Naive B cell (primary cell): ENCODE measurements around the gene AIF1. TPM values are rescaled to one million over a fixed set of nuclear protein-coding genes. Genes with fewer than 3 reads are reported as not detected.
A peak's percentile ranks its signal among the peaks of the same experiment; 100 is the strongest.
"Not testable (repeated sequence)": the region's sequence is repeated elsewhere in the genome, so short reads cannot be mapped to it uniquely, and the experiment has no call there.

Experiments
- ATAC-seq, 2 donors: fragments of 150-1000 bp; cut with Tn5 transposase; 2 replicates each; pipeline ENCODE4 v1.10.0; 2021; ENCODE audit warnings: low read depth in 2 of 2, mild to moderate bottlenecking in 2 of 2, moderate library complexity in 2 of 2
- DNase-seq: peaks from one replicate; pipeline ENCODE4 v3.0.0; 2022
- H3K27ac Mint-ChIP-seq, 6 donors: one replicate each; pipeline ENCODE4 v1.8.0; 2020 to 2022; ENCODE audit warnings: mild to moderate bottlenecking in 6 of 6, mixed read lengths in 6 of 6, moderate library complexity in 5 of 6, inconsistent platforms in 2 of 6
- H3K27me3 Mint-ChIP-seq, 3 donors: one replicate each; pipeline ENCODE4 v1.8.0; 2021 to 2022; ENCODE audit warnings: mixed read lengths in 3 of 3, mild to moderate bottlenecking in 1 of 3
- H3K36me3 Mint-ChIP-seq, 2 donors: one replicate each; pipeline ENCODE4 v1.8.0; 2020 to 2022; ENCODE audit warnings: mixed read lengths in 2 of 2, inconsistent platforms in 1 of 2, mild to moderate bottlenecking in 1 of 2
- H3K4me1 Mint-ChIP-seq, 3 donors: one replicate each; pipeline ENCODE4 v1.8.0; 2020 to 2022; ENCODE audit warnings: mixed read lengths in 3 of 3, inconsistent platforms in 1 of 3, mild to moderate bottlenecking in 1 of 3, moderate library complexity in 1 of 3
- H3K4me3 Mint-ChIP-seq, 8 donors: one replicate each; pipeline ENCODE4 v1.8.0; 2020 to 2022; ENCODE audit warnings: mild to moderate bottlenecking in 8 of 8, mixed read lengths in 8 of 8, moderate library complexity in 8 of 8, inconsistent platforms in 2 of 8
- H3K9me3 Mint-ChIP-seq, 7 donors: one replicate each; pipeline ENCODE4 v1.8.0; 2020 to 2022; ENCODE audit warnings: mixed read lengths in 7 of 7, mild to moderate bottlenecking in 5 of 7, inconsistent platforms in 2 of 7, moderate library complexity in 1 of 7
- polyA plus RNA-seq, 6 donors: library from polyadenylated mRNA; unstranded; fragments of 300-500 nt; fragmentation: Illumina TruSeq; gene quantifications; one replicate each; pipeline ENCODE4 v1.2.3, GENCODE V29; 2021; ENCODE audit warnings: low read depth in 6 of 6

The AIF1 gene
- polyA plus RNA-seq, 6 donors from 2014 or later: 0.50 to 14.4 (median 3.5) TPM

DNA sequence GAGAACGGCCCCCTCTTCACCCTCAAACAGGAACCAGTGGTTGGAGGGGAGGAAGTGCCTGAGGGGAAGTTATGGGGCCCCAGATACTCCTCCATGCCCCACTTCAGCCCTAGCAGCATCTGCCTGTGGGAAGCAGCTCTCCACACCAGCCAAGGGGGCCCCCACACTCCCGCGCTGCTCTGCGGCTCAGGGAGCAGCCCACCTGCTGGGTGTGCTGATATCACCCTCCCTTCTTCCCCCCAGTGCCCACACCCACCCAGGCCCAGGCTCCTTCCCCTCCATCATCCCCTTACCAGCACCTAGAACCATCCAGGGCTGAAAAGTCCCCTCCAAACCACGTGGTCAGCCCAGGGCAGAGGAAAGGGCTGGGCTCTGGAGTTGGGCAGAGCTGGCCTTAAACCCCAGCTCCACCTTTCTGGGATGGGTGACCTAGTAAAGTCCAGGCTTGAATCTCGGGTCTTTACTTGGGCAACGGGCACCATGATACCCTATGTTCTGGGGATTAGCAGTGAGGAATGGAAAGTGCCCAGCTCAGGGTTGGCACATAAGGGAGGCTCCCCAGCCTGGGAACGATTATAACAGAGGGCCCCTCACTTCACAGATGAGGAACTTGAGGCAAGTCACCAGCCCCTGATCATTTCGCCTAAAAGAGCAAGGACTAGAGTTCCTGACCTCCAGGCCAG is 28.3 kb upstream of the AIF1 start:
- DNase-seq (peak; percentile 82), ATAC-seq (peak; percentile 80 to 81)
- H3K36me3 Mint-ChIP-seq: peaks cover 5 to 13% of the 10 kb centered on the region in 2 donors
- peak overlapping the region; percentile 68 to 100 (median 91) for H3K4me3 Mint-ChIP-seq
- no peaks in the 10 kb centered on the region for H3K9me3 Mint-ChIP-seq
- H3K4me1 Mint-ChIP-seq: peaks cover 62 to 96% (median 63%) of the 10 kb centered on the region in 3 donors
- H3K27me3 Mint-ChIP-seq: no peaks in the 10 kb centered on the region
- H3K27ac Mint-ChIP-seq: peak overlapping the region; percentile 91 to 99 (median 97)

DNA sequence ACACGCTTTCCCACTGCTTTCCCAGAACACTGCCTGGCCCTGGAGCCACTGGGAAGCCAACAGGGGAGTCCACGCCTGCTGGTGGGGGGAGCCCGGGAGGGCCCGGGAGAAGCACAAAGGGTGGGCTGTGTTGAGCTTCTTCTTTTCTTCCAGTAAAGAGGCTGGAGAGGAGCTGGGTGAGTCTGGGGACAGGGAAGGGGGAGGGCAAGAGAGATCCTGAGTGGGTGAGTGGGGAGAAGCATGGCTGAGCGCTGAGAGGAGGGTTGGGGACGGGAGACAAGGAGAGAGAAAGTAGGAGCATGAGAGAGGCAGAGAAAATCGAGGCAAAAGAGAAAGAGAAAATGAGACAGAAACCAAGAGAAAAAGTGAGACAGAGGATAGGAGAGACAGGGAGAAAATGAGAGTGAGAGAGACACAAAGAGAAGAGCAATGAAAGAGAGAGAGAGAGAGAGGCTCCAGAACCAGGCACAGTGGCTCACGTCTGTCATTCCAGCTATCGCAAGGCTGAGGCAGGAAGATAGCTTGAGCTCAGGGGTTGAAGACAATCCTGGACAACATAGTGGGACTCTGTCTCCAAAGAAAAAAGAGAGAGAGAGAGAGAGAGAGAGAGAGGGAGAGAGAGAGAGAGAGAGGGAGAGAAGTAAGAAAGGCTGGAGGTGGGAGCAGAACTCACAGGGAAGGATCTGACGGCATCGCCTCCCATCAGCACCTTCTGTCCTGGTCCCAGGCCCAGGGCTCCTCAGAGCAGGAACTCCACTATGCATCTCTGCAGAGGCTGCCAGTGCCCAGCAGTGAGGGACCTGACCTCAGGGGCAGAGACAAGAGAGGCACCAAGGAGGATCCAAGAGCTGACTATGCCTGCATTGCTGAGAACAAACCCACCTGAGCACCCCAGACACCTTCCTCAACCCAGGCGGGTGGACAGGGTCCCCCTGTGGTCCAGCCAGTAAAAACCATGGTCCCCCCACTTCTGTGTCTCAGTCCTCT is 26.9 kb upstream of the AIF1 start:
- ATAC-seq: no peak
- no peaks in the 10 kb centered on the region for H3K9me3 Mint-ChIP-seq
- peak overlapping the region; percentile 72 to 97 (median 95) for H3K27ac Mint-ChIP-seq
- peak overlapping the region; percentile 68 to 99 (median 90) for H3K4me3 Mint-ChIP-seq
- peaks cover 5 to 8% of the 10 kb centered on the region in 2 donors for H3K36me3 Mint-ChIP-seq
- peak; percentile 33 for DNase-seq
- H3K27me3 Mint-ChIP-seq: no peaks in the 10 kb centered on the region
- peaks cover 62 to 98% (median 66%) of the 10 kb centered on the region in 3 donors for H3K4me1 Mint-ChIP-seq

DNA sequence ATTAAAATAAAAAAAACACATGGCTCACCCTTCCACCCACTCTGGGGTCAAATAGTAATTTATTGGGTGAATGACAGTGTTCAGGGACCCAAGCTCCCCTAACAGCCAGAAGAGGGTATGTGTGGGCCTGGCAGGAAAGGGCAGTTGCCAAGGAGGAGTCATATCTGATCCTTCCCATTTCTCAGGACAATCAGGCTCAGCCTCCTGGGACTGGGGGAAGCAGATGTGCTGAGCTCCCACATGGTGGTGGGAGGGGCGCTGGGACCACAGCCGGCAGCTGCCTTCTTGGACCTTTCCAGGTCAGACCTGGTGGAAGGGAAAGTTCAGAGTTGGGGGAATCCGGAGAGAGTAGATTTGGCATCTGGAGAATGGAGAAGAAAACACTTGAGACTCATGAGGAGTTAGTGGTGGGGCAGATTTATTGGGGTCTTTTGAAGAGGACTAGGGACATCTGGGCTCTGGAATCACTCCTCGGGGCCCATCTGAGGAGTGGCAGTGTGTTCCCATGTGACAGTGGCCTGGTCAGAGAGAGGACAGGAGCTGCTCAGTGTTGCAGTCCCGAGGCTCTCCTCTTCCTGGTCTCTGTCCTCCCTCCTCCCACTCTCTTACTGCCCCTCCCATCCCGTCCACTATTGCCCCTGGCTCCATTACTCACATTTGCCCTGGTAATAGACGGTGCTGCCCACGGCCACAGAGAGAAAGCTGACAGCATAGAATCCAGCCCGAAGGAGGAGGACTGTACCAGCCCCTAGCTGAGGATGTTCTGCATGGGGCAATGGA is 26.0 kb upstream of the AIF1 start:
- ATAC-seq (no peak), DNase-seq (no peak)
- no peaks in the 10 kb centered on the region for H3K27me3 Mint-ChIP-seq
- H3K4me3 Mint-ChIP-seq: peak overlapping the region in 7 of 8 donors; percentile 7 to 81 (median 68)
- no peaks in the 10 kb centered on the region for H3K9me3 Mint-ChIP-seq
- peak overlapping the region in 4 of 6 donors; percentile 57 to 96 (median 85) for H3K27ac Mint-ChIP-seq
- peaks cover 5 to 8% of the 10 kb centered on the region in 2 donors for H3K36me3 Mint-ChIP-seq
- H3K4me1 Mint-ChIP-seq: peaks cover 63 to 98% (median 73%) of the 10 kb centered on the region in 3 donors

DNA sequence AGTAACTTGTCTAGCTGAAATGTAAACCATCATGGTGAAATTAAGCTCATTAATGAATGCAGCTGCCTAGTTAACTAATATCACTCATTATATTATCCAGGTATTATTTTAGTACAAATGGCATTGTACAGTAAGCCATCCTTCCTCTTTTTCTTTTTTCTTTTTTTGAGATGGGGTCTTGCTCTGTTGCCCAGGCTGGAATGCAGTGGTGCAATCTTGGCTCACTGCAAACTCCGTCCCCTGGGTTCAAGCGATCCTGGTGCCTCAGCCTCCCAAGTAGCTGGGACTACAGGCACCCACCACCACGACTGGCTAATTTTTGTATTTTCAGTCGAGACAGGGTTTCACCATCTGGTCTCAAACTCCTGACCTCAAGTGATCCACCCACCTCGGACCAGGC is 24.3 kb upstream of the AIF1 start:
- H3K9me3 Mint-ChIP-seq, H3K36me3 Mint-ChIP-seq, DNase-seq, H3K27me3 Mint-ChIP-seq, ATAC-seq: not testable (repeated sequence)
- H3K4me1 Mint-ChIP-seq: peaks cover 55 to 95% (median 72%) of the 10 kb centered on the region in 3 donors
- H3K4me3 Mint-ChIP-seq: peak overlapping the region in 3 of 8 donors; percentile 36 to 65 (median 64)
- peak overlapping the region in 2 of 6 donors; percentile 36 to 75 for H3K27ac Mint-ChIP-seq

DNA sequence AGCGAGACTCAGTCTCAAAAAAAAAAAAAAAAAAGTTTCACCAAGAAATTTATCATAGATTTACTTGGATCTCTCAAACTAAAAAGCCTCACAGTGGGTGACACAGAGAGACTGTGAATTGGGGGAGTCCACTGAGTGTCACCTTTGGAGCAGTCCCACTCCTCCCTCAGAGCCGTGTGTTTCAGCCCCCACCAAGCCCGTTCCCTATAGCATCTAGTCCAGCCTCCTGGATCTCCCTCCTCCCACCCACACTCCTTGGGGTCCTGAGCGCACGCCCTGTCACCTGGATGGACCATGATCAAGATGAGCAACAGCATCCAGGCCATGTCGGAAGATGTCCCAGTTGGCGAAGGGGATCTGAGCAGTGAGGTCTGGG is 22.6 kb upstream of the AIF1 start:
- DNase-seq (no peak), ATAC-seq (peak in 1 of 2 donors; percentile 2)
- Mint-ChIP-seq H3K27ac (peak overlapping the region; percentile 85 to 98 (median 95)), H3K4me3 (peak overlapping the region; percentile 73 to 91 (median 84)), H3K4me1 (peaks cover 45 to 92% (median 70%) of the 10 kb centered on the region in 3 donors), H3K36me3 (peaks cover 5 to 8% of the 10 kb centered on the region in 2 donors), H3K9me3 (no peaks in the 10 kb centered on the region), H3K27me3 (no peaks in the 10 kb centered on the region)

DNA sequence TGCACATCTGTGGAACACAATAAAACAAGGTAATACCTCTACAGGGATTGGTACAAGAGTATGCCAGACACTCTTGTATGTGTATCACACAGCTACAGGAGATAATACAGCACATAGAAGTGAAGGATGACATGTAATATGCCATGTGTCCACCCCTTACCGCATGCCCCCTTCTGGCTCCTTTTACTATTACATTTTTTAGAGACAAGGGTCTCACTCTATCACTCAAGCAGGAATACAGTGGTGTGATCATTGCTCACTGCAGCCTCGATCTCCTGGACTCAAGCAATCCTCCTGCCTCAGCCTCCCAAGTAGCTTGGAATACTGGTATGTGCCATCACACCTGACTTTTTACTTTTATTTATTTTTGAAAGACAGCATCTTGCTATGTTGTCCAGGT is 18.0 kb upstream of the AIF1 start:
- Mint-ChIP-seq H3K27ac (peak overlapping the region in 5 of 6 donors; percentile 29 to 79 (median 54)), H3K4me1 (peaks cover 33 to 64% (median 51%) of the 10 kb centered on the region in 3 donors), H3K27me3 (no peaks in the 10 kb centered on the region), H3K36me3 (no peaks in the 10 kb centered on the region), H3K4me3 (peak overlapping the region; percentile 36 to 77 (median 60)), H3K9me3 (no peaks in the 10 kb centered on the region)
- ATAC-seq (peak; percentile 77 to 78), DNase-seq (peak; percentile 78)

DNA sequence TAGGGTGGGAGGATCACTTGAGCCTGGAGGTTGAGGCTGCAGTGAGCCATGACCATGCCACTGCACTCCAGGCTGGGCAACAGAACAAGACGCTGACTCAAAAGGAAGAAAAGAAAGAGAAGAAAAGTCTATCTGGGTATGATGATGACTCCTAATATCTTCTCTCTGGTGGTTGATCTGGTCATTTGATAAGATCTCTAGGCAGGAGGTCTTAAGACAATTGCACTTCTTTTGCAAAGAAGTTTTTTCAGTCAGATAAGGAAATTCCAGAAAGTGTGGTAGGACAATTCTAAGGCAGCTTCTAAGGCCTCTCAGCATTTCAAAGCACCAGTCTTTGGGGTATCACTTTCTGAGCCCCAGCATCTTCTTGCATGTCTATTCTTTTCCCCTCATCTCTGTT is 7.7 kb upstream of the AIF1 start:
- no peaks in the 10 kb centered on the region for H3K36me3 Mint-ChIP-seq
- no peak for DNase-seq
- ATAC-seq: no peak
- H3K27ac Mint-ChIP-seq: no peak overlapping the region
- H3K4me1 Mint-ChIP-seq: peaks cover 0 to 6% (median 3%) of the 10 kb centered on the region in 3 donors
- no peaks in the 10 kb centered on the region for H3K9me3 Mint-ChIP-seq
- H3K27me3 Mint-ChIP-seq: peaks cover 0 to 5% (median 0%) of the 10 kb centered on the region in 3 donors
- no peak overlapping the region for H3K4me3 Mint-ChIP-seq

DNA sequence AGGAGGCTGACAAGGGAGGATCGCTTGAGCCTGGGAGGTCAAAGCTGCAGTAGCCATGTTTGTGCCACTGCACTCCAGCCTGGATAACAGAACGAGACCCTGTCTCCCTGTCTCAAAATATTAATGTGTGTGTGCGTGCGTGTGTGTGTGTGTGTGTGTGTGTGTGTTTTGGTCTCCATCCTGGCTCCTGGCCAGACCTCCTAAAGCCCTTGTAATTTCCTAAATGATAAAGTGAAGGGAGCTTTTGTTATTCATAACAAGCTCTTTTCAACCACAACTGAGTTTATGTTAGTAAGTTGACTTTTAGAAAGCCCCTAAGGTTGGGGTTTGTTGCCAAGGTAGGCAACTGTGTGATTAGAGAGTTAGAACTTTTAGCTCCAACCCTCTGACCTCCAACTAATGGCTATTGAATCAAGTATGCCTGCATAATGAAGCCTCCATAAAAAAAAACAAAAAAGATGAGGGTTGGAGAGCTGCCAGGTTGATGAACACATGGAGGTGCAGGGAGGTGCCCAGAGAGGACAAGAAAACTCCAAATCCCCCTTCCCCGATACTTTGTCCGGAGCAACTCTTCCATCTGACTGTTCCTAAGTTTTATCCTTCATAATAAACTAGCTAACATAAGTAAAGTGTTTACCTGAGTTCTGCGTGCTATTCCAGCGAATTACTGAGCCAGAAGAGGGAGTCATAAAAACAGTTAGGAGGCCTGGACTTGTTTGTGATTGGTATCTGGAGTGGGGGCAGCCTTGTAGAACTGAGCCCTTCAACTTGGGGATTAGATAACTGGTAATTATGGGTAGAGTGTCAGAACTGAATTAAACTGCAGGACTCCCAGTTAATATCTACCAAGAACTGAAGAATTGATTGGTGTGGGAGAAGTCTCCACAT is 5.3 kb upstream of the AIF1 start:
- ATAC-seq: no peak
- no peaks in the 10 kb centered on the region for H3K36me3 Mint-ChIP-seq
- DNase-seq: no peak
- no peak overlapping the region for H3K27ac Mint-ChIP-seq
- H3K4me3 Mint-ChIP-seq: no peak overlapping the region
- peaks cover 10 to 13% (median 11%) of the 10 kb centered on the region in 3 donors for H3K4me1 Mint-ChIP-seq
- no peaks in the 10 kb centered on the region for H3K27me3 Mint-ChIP-seq
- H3K9me3 Mint-ChIP-seq: no peaks in the 10 kb centered on the region

DNA sequence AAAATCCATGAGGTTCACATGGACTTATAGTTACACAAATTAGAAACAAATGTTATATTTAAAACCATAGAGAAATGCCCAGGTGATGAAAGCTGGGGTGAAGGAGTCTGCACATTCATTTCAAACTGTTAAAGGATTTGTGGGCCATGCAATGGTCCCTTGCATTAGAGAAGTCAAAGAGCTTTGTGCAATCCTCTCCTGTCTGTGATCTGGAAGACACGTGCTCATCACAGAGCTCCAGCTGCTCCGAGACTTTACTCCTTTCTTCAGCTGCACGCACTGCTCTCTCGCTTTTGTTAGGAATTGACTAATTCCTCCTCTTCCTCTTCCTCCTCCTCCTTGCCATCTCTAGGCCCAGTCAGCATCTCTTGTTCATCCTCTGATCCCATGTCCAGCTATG is 4.1 kb upstream of the AIF1 start:
- Mint-ChIP-seq H3K27ac (peak overlapping the region in 1 of 6 donors; percentile 56), H3K27me3 (no peaks in the 10 kb centered on the region), H3K4me1 (peaks cover 22 to 25% (median 23%) of the 10 kb centered on the region in 3 donors), H3K9me3 (no peaks in the 10 kb centered on the region), H3K36me3 (no peaks in the 10 kb centered on the region), H3K4me3 (no peak overlapping the region)
- no peak for DNase-seq
- ATAC-seq: no peak

DNA sequence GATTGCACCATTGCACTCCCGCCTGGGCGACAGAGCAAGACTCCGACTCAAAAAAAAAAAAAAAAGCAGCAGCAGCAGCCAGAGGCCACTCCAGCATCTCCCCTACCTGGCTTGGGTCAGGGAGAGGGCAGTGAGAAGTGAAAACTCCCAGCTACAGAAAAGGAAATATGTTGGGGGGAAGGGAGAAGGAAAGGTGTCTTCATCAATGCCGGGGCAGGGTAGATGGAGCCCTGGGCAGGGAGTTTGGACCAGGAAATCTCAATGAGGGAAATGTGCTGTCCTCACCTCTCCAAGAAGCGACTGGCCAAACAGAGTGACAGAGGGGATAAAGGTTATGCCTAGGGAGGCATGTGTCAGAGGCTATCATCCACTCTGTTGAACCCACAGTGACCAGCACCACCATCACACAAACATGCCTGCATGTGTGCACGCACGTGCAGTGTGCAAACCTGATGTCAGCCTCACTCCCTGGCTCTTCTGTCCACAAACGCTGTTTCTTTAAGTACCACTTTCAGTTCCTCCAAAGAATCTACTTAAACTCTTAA is 887 bp upstream of the AIF1 start:
- peaks cover 29 to 34% (median 31%) of the 10 kb centered on the region in 3 donors for H3K4me1 Mint-ChIP-seq
- H3K27ac Mint-ChIP-seq: peak overlapping the region in 5 of 6 donors; percentile 40 to 92 (median 58)
- peak; percentile 72 to 73 for ATAC-seq
- DNase-seq: no peak
- H3K9me3 Mint-ChIP-seq: no peaks in the 10 kb centered on the region
- no peaks in the 10 kb centered on the region for H3K27me3 Mint-ChIP-seq
- no peaks in the 10 kb centered on the region for H3K36me3 Mint-ChIP-seq
- peak overlapping the region in 4 of 8 donors; percentile 56 to 88 (median 80) for H3K4me3 Mint-ChIP-seq

DNA sequence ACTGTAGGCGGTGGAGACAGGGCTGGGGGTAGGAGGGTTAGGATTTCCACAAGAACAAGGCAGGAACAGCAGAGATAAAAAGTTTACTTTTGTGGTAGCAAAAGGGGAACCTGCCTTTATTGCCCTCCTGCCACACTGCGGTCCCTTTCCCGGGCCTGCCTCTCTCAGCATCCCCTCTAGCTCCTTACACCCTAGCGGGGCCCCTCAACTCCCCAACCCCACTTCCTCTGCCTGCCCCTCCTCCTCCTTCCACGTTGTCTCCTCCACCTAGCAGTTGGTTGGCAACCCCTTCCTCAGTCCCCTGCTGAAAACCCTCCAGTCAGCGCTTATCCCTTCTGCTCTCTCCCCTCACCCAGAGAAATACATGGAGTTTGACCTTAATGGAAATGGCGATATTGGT is 714 bp downstream of the AIF1 start:
- H3K27ac Mint-ChIP-seq: peak overlapping the region; percentile 60 to 81 (median 72)
- peaks cover 29 to 44% (median 36%) of the 10 kb centered on the region in 3 donors for H3K4me1 Mint-ChIP-seq
- peak overlapping the region in 6 of 8 donors; percentile 55 to 74 (median 56) for H3K4me3 Mint-ChIP-seq
- H3K9me3 Mint-ChIP-seq: peaks cover 0 to 1% (median 0%) of the 10 kb centered on the region in 7 donors
- DNase-seq: peak; percentile 38
- ATAC-seq: no peak
- no peaks in the 10 kb centered on the region for H3K36me3 Mint-ChIP-seq
- H3K27me3 Mint-ChIP-seq: no peaks in the 10 kb centered on the region

DNA sequence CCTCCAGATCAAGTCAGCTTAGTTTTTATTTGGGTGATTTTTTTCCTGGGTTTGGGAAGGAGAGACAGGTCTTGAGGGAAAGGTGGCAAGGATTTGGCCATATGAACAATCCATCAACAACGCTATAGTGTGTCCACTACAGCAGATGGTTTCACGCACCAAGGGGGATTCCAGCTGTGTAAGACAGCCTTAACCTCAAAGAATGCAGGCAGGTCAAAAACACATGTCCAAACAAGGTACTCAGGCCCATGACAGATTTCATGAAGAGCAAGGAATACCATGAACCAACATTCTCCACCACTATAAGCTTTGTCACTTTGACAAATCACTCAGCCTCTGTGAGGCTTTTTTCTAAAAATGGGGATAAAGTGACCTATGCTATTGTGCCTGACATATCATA is 2.0 kb downstream of the AIF1 start:
- Mint-ChIP-seq H3K4me1 (peaks cover 39 to 55% (median 43%) of the 10 kb centered on the region in 3 donors), H3K4me3 (peak overlapping the region in 1 of 8 donors; percentile 63), H3K36me3 (no peaks in the 10 kb centered on the region), H3K27ac (no peak overlapping the region), H3K27me3 (no peaks in the 10 kb centered on the region), H3K9me3 (peaks cover 0 to 1% (median 0%) of the 10 kb centered on the region in 7 donors)
- DNase-seq (no peak), ATAC-seq (no peak)
